Kidney glomerular epithelial cell (primary cell): Measurements from ENCODE around the gene KCNS1.
A peak's percentile ranks its signal among the peaks of the same experiment; 100 is the strongest.

Source experiments
- DNase-seq: peaks from one replicate; lab custom pipeline; 2025; lab: John Stamatoyannopoulos, UW

Gene KCNS1

DNA sequence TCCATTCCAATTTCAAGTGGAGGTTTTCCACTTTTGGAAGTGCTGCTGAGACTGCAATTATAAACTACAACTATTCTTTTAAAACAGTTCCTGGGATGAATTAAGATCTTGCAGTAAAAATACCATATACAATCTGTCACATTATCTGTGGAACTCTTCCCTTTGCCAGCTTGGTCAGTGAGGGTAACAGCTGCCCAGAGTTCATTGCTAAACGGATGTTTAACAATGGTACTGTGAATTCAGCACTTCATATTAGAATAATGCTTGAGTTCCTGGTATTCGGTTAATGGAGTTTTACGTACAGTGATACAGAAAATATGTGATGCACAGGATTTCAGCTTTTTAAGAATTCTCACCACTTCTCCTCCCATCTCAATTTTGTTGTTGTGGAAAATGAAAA, 51.5 kb downstream of the KCNS1 start:
- DNase-seq: no peak

GRCh38 chr20:45047581-45048119, 53.3 kb downstream of the KCNS1 start:
- no peak for DNase-seq

GRCh38 chr20:45044601-45045000, 56.3 kb downstream of the KCNS1 start:
- DNase-seq: no peak

DNA sequence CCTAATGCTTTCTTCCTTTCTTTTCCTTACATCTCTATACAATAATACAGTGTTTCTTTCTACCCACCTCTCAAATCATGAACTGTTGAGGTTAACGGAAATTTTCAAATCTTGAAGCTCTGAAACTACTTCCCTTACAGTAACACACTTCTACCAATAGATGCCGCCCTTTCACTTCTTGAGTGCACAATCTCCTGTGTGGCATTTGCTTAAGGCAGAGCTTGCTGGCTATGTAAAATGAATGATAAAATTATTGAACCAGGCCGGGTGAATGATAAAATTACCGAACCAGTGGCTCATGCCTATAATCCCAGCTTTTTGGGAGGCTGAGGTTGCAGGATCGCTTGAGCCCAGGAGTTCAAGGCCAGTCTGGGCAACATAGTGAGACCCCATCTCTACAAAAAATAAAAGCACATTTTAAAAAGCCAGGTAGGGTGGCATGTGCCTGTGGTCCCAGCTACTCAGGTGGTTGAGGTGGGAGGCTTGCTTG, 56.8 kb downstream of the KCNS1 start:
- DNase-seq: peak; percentile 57

- DNase-seq: no peak
Observed at GRCh38 chr20:45042978-45043377, 57.9 kb downstream of the KCNS1 start.
